ENCODE data around the gene GBA3. TPM values are rescaled to one million over a fixed set of nuclear protein-coding genes. Genes with fewer than 3 reads are reported as not detected.

GBA3 gene
- total RNA-seq, 4 donors from 2014 or later, result 2.4 TPM; not detected in 3

GRCh38 chr4:22754116-22754515 is 61.4 kb downstream of the GBA3 start:
- Histone ChIP-seq H3K27ac (no peak overlapping the region), H3K27me3 (no peaks in the 10 kb centered on the region), H3K36me3 (no peaks in the 10 kb centered on the region), H3K9me3 (no peaks in the 10 kb centered on the region), H3K4me1 (no peaks in the 10 kb centered on the region), H3K4me3 (no peak overlapping the region)
- no peak for TF ChIP-seq POLR2A (IDR thresholded peaks at IDR 0.05)
- no peak for TF ChIP-seq CTCF (IDR thresholded peaks at IDR 0.05)
- no peak for DNase-seq
- intact Hi-C loops (cut with DNase I; ENCODE audit: low total_unique reads), result no loop called here

GRCh38 chr4:22762548-22762947 is 69.8 kb downstream of the GBA3 start:
- no peaks in the 10 kb centered on the region for H3K4me1 ChIP-seq
- no peak overlapping the region for H3K27ac ChIP-seq
- DNase-seq, result no peak
- no peak overlapping the region for H3K4me3 ChIP-seq
- TF ChIP-seq CTCF (IDR thresholded peaks at IDR 0.05) (no peak), POLR2A (IDR thresholded peaks at IDR 0.05) (no peak)
- no peaks in the 10 kb centered on the region for H3K27me3 ChIP-seq
- intact Hi-C loops (cut with DNase I; ENCODE audit: low total_unique reads), result no loop called here
- no peaks in the 10 kb centered on the region for H3K9me3 ChIP-seq
- H3K36me3 ChIP-seq, result no peaks in the 10 kb centered on the region

- no peaks in the 10 kb centered on the region for H3K27me3 ChIP-seq
- H3K4me3 ChIP-seq, result no peak overlapping the region
- no peaks in the 10 kb centered on the region for H3K4me1 ChIP-seq
- no peaks in the 10 kb centered on the region for H3K36me3 ChIP-seq
- intact Hi-C loops (cut with DNase I; ENCODE audit: low total_unique reads), result no loop called here
- no peak for DNase-seq
- no peak overlapping the region for H3K27ac ChIP-seq
- H3K9me3 ChIP-seq, result no peaks in the 10 kb centered on the region
- TF ChIP-seq POLR2A (IDR thresholded peaks at IDR 0.05) (no peak), CTCF (IDR thresholded peaks at IDR 0.05) (no peak)
Measured at GRCh38 chr4:22764183-22764582, 71.4 kb downstream of the GBA3 start.

GRCh38 chr4:22766068-22766467 is 73.3 kb downstream of the GBA3 start:
- Histone ChIP-seq H3K36me3 (no peaks in the 10 kb centered on the region), H3K9me3 (no peaks in the 10 kb centered on the region), H3K4me3 (no peak overlapping the region), H3K27ac (no peak overlapping the region), H3K4me1 (no peaks in the 10 kb centered on the region), H3K27me3 (no peaks in the 10 kb centered on the region)
- intact Hi-C loops (cut with DNase I; ENCODE audit: low total_unique reads), result no loop called here
- no peak for TF ChIP-seq CTCF (IDR thresholded peaks at IDR 0.05)
- TF ChIP-seq POLR2A (IDR thresholded peaks at IDR 0.05), result no peak
- no peak for DNase-seq

- intact Hi-C loops (cut with DNase I; ENCODE audit: low total_unique reads), result no loop called here
- TF ChIP-seq CTCF (IDR thresholded peaks at IDR 0.05) (no peak), POLR2A (IDR thresholded peaks at IDR 0.05) (no peak)
- Histone ChIP-seq H3K36me3 (no peaks in the 10 kb centered on the region), H3K27me3 (no peaks in the 10 kb centered on the region), H3K27ac (no peak overlapping the region), H3K9me3 (no peaks in the 10 kb centered on the region), H3K4me1 (no peaks in the 10 kb centered on the region), H3K4me3 (no peak overlapping the region)
- no peak for DNase-seq
Measured at GRCh38 chr4:22778547-22779163, 85.9 kb downstream of the GBA3 start.

Measured in uterus (tissue), 4 donors.